HCT116 (cell line): ENCODE measurements around the gene CBR4. TPM values are rescaled to one million over a fixed set of nuclear protein-coding genes. Genes with fewer than 3 reads are reported as not detected.

ENCODE experiments used
- ATAC-seq: fragments of 200-7000 bp; cut with Tn5 transposase; 2 replicates; pipeline ENCODE4 v1.9.1; 2020; ENCODE audit warnings: mild to moderate bottlenecking, moderate library complexity
- BruUV-seq: library from RNA; stranded (reverse); fragments of 400-500 nt; replicated peaks from 2 replicates; lab custom pipeline; 2021; lab: Mats Ljungman, UMichigan
- CTCF ChIA-PET: fragments of 300-600 bp; sonication (Branson Sonifier 250); formaldehyde crosslinking; loops from one replicate; lab custom pipeline; 2021; ENCODE audit warnings: antibody characterized with exemption; lab: Charles Lee
- POLR2A ChIA-PET: fragments of 300-600, 350-600 bp; sonication (Branson Sonifier 250); formaldehyde crosslinking; loops from one replicate; lab custom pipeline; 2021; ENCODE audit warnings: antibody characterized with exemption; lab: Charles Lee
- RAD21 ChIA-PET, 2 experiments: fragments of 300-600 bp; sonication (Branson Sonifier 250); formaldehyde crosslinking; loops; one replicate each; lab custom pipeline; 2023; ENCODE audit warnings: low total read pairs in 2 of 2; ENCODE audit not compliant: uncharacterized antibody in 2 of 2, unreplicated experiment in 2 of 2, low non-redundant PET in 1 of 2; lab: Charles Lee
- DNase-seq: peaks from one replicate; pipeline ENCODE4 v3.0.0-alpha.2; 2010; ENCODE audit warnings: low read depth, low spot score
- H2AFZ ChIP-seq: fragments of 200-600 bp; shearing (Covaris generic), sonication (generic); 2 replicates; pipeline ENCODE4 v1.6.1; 2017; ENCODE audit warnings: low read depth, mixed run types, mixed read lengths, antibody characterized with exemption, low read length; ENCODE audit not compliant: poor library complexity, severe bottlenecking
- H3K27ac ChIP-seq: 2 replicates; pipeline ENCODE4 v1.5.1; 2012; ENCODE audit warnings: low read depth, low read length
- H3K27me3 ChIP-seq: fragments of 200-600 bp; sonication (generic); 2 replicates; pipeline ENCODE4 v1.6.1; 2016; ENCODE audit warnings: mixed run types, low read length, mixed read lengths; ENCODE audit not compliant: insufficient read depth
- H3K36me3 ChIP-seq, 2 experiments: fragments of 200-500 bp in 1 of 2; fragments of 200-600 bp in 1 of 2; sonication (Bioruptor generic) in 1 of 2; sonication (generic) in 1 of 2; 2 replicates each; pipeline versions ENCODE4 v1.5.1 to v1.6.1; 2014 to 2016; ENCODE audit warnings: low read length in 2 of 2, inconsistent platforms in 1 of 2, mixed read lengths in 1 of 2, mixed run types in 1 of 2; ENCODE audit not compliant: insufficient read depth in 2 of 2, control insufficient read depth in 1 of 2
- H3K4me1 ChIP-seq, 2 experiments: fragments of 200-600 bp in 1 of 2; sonication (generic) in 1 of 2; 2 replicates each; pipeline versions ENCODE4 v1.5.1 to v1.6.1; 2012 to 2017; ENCODE audit warnings: low read length in 2 of 2, inconsistent platforms in 1 of 2, mild to moderate bottlenecking in 1 of 2, mixed read lengths in 1 of 2, mixed run types in 1 of 2, moderate library complexity in 1 of 2; ENCODE audit not compliant: insufficient read depth in 2 of 2, control insufficient read depth in 1 of 2
- H3K4me2 ChIP-seq: fragments of 200-600 bp; sonication (generic); 2 replicates; pipeline ENCODE4 v1.6.1; 2017; ENCODE audit warnings: mixed run types, low read length, mixed read lengths
- H3K4me3 ChIP-seq, 2 experiments: fragments of 200-600 bp in 1 of 2; sonication (generic) in 1 of 2; replicated peaks in 1 of 2; 2 replicates each; pipeline ENCODE4 v1.5.1; 2011 to 2016; ENCODE audit warnings: low read length in 2 of 2, control low read depth in 1 of 2, low read depth in 1 of 2, mild to moderate bottlenecking in 1 of 2, mixed read lengths in 1 of 2, mixed run types in 1 of 2
- H3K79me2 ChIP-seq: fragments of 200-600 bp; sonication (generic); 2 replicates; pipeline ENCODE4 v1.6.1; 2017; ENCODE audit warnings: mild to moderate bottlenecking, mixed run types, low read length, moderate library complexity, mixed read lengths; ENCODE audit not compliant: insufficient read depth
- H3K9ac ChIP-seq: fragments of 200-600 bp; sonication (generic); 2 replicates; pipeline ENCODE4 v1.6.1; 2016; ENCODE audit warnings: low read length, mixed read lengths
- H3K9me2 ChIP-seq: fragments of 200-600 bp; sonication (generic), shearing (Covaris generic); 2 replicates; pipeline ENCODE4 v1.6.1; 2017; ENCODE audit warnings: mixed run types, mild to moderate bottlenecking, moderate library complexity; ENCODE audit not compliant: insufficient read depth
- H3K9me3 ChIP-seq, 2 experiments: fragments of 200-500 bp in 1 of 2; fragments of 200-600 bp in 1 of 2; sonication (Bioruptor generic) in 1 of 2; sonication (generic) in 1 of 2; 2 replicates each; pipeline ENCODE4 v1.6.1; 2014 to 2017; ENCODE audit warnings: low read length in 2 of 2, mixed read lengths in 2 of 2, inconsistent platforms in 1 of 2, low read depth in 1 of 2, mild to moderate bottlenecking in 1 of 2, mixed run types in 1 of 2, moderate library complexity in 1 of 2; ENCODE audit not compliant: control insufficient read depth in 1 of 2, insufficient read depth in 1 of 2
- H4K20me1 ChIP-seq: fragments of 200-600 bp; sonication (generic), shearing (Covaris generic); 2 replicates; pipeline ENCODE4 v1.6.1; 2017; ENCODE audit warnings: mixed run types, mild to moderate bottlenecking, moderate library complexity; ENCODE audit not compliant: insufficient read depth
- ATF3 ChIP-seq: IDR thresholded peaks from 2 replicates; pipeline ENCODE4 v1.6.1; 2012
- CEBPB ChIP-seq: IDR thresholded peaks from 2 replicates; pipeline ENCODE4 v1.6.1; 2012; ENCODE audit warnings: low read depth
- EZH2 ChIP-seq: fragments of 200-600 bp; sonication (generic); IDR thresholded peaks from 2 replicates; pipeline ENCODE4 v1.6.1; 2017; ENCODE audit warnings: antibody characterized with exemption, mixed run types
- EZH2phosphoT487 ChIP-seq: fragments of 200-600 bp; IDR thresholded peaks from 2 replicates; pipeline ENCODE4 v1.6.1; 2018; ENCODE audit warnings: antibody characterized with exemption, borderline replicate concordance
- FOSL1 ChIP-seq: IDR thresholded peaks from 2 replicates; pipeline ENCODE4 v1.6.1; 2012; ENCODE audit warnings: low read depth
- MAX ChIP-seq: IDR thresholded peaks from 2 replicates; pipeline ENCODE4 v1.6.1; 2012
- POLR2A ChIP-seq: IDR thresholded peaks from 2 replicates; pipeline ENCODE4 v1.7.0; 2011; ENCODE audit warnings: borderline replicate concordance; ENCODE audit not compliant: insufficient read depth, insufficient read length; ENCODE audit errors: extremely low read depth
- POLR2AphosphoS5 ChIP-seq: IDR thresholded peaks from 2 replicates; pipeline ENCODE4 v1.6.1; 2011; ENCODE audit warnings: mild to moderate bottlenecking, low read depth, low read length, moderate library complexity
- REST ChIP-seq: IDR thresholded peaks from 2 replicates; pipeline ENCODE4 v1.6.1; 2012; ENCODE audit warnings: low read depth
- ZNF274 ChIP-seq: fragments of 200-500 bp; sonication (Bioruptor generic); IDR thresholded peaks from 2 replicates; pipeline ENCODE4 v1.6.1; 2014; ENCODE audit warnings: mild to moderate bottlenecking, low read depth, low read length, inconsistent platforms
- intact Hi-C: fragments of 100-400 bp; cut with micrococcal nuclease; formaldehyde crosslinking; loops from 2 replicates; pipeline ENCODE4 v1.10.0; 2022
- total RNA-seq: library from RNA; stranded (reverse); gene quantifications from one replicate; pipeline ENCODE4 v1.2.1, GENCODE V29; 2021; ENCODE audit not compliant: unreplicated experiment

CBR4 gene
- total RNA-seq, 1 experiment from 2014 or later = 32.3 TPM

- H3K4me2 ChIP-seq = no peak overlapping the region
- BruUV-seq = no TSS peak
- no peaks in the 10 kb centered on the region for H4K20me1 ChIP-seq
- H3K27ac ChIP-seq = no peak overlapping the region
- peaks cover 9 to 17% of the 10 kb centered on the region in 2 experiments; a peak in 3 of 4 replicates for H3K4me1 ChIP-seq
- DNase-seq = no peak
- ATAC-seq = no peak
- POLR2A ChIA-PET = no interaction called here
- H3K27me3 ChIP-seq = no peaks in the 10 kb centered on the region
- H3K36me3 ChIP-seq = no peaks in the 10 kb centered on the region
- H2AFZ ChIP-seq = no peak overlapping the region
- RAD21 ChIA-PET = no interaction called here
- H3K4me3 ChIP-seq = no peak overlapping the region
- H3K9ac ChIP-seq = no peak overlapping the region
- peaks cover 15% of the 10 kb centered on the region for H3K79me2 ChIP-seq
- no peak for TF ChIP-seq REST
- no peak for TF ChIP-seq POLR2AphosphoS5
- no peak for TF ChIP-seq FOSL1
- no peak for TF ChIP-seq EZH2phosphoT487
- no peak for TF ChIP-seq CEBPB
- no peak for TF ChIP-seq POLR2A
- TF ChIP-seq EZH2 = no peak
- no peak for TF ChIP-seq ATF3
- no peak for TF ChIP-seq MAX
- no peak for TF ChIP-seq ZNF274
- intact Hi-C loops = loop anchor here (5.0 kb wide), 2 partner anchors 299 to 549 kb away; no protein-coding TSS in a partner anchor
- CTCF ChIA-PET = no interaction called here
- H3K9me3 ChIP-seq = no peaks in the 10 kb centered on the region
- H3K9me2 ChIP-seq = no peaks in the 10 kb centered on the region
Measured at GRCh38 chr4:169013396-169013795, 3.3 kb upstream of the CBR4 start.
